ENCODE data around the gene ARPC5L. TPM values are rescaled to one million over a fixed set of nuclear protein-coding genes. Genes with fewer than 3 reads are reported as not detected.
"Not testable (repeated sequence)": the region's sequence is repeated elsewhere in the genome, so short reads cannot be mapped to it uniquely, and the experiment has no call there.

ARPC5L gene
- 10.1 TPM for total RNA-seq (ENCODE audit: insufficient read depth, low replicate concordance)

DNA sequence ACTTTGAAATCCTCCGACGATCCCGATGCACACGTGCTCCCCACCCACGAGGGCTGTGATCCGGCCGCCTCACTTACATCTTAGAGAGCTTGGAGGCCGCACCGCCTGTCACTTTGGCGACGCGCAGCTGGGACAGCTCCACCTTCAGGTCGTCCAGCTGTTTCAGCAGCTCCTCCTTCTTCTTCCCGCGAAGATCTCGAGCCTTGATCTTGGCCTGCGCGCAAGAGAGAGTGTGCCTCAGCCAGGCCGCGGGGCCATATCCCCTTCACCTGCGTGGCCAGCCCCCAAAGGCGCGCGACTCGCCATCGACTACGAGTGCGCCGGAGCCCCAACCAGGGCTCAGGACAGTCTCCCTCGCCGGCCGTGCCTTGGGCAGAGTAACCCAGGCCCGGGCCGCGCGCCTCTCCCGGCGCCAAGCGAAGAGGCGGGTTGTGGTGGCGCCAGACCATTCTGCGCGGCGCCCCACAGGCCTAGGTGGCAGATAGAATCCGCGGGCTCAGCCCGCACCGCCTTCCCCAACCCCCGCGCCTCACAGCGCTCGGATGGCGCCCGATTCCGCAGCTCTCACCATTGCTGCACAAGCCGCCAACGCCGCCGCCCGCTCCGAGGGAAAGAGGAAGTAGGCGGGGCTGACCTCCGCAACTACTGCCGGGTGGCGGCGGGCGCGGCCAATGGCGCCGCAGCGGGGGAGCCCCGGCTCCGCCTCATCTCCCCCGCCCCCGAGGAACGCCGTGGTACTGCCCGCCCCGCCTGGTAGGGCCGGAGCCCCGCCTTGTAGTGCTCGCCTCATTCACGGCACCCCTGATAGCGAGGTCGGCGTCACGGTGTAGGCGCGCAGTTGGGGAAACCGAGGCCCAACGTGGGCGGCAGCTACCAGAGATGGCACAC, at the start of gene ARPC5L, which contains the start of gene RPL35:
TSS of gene ARPC5L (plus strand) at position 789 of the 888 bp plus-strand sequence. CDS start 7,161 bp downstream, outside the sequence.
TSS of gene RPL35 (minus strand) at position 616 of the 888 bp plus-strand sequence. CDS start at position 571, 45 bp downstream.
- peak; percentile 94 for DNase-seq (ENCODE audit: low spot score)

DNA sequence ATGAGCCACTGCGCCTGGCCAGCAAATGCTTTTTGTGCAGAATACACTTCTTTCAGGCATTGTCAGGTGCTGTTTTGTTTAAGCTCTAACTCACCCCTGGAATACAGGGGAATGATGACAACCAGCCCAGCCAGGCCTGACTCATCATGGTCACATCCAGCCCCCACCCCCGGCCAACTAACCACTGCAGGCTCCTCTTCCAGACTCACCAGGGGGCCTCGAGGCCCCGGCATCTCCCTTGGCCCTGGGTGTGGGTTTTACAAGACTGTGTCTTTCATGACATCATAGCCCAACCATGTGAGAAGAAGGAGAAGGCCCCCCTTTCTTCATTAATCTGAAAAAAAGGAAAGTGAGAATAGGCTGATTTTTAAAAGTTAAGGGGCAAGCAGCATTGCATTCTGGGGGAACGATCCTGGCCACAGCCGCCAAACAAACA, 49.5 kb upstream of the ARPC5L start:
- peak; percentile 93 for DNase-seq (ENCODE audit: low spot score)

DNA sequence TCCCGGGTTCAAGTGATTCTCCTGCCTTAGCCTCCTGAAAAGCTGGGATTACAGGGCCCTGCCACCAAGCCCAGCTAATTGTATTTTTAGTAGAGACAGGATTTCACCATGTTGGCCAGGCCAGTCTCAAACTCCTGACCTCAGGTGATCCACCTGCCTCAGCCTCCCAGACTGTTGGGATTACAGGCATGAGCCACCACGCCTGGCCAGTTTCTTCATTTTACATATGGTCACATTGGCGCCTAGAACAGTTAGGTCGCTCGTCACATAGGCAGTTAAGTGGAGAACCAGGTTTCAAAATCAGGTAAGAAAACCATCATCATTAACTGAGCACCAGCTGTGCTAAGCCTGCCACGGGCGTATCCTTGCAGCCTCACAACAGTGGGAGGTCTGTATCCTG, 48.9 kb upstream of the ARPC5L start:
- DNase-seq (ENCODE audit: low spot score): no peak

DNA sequence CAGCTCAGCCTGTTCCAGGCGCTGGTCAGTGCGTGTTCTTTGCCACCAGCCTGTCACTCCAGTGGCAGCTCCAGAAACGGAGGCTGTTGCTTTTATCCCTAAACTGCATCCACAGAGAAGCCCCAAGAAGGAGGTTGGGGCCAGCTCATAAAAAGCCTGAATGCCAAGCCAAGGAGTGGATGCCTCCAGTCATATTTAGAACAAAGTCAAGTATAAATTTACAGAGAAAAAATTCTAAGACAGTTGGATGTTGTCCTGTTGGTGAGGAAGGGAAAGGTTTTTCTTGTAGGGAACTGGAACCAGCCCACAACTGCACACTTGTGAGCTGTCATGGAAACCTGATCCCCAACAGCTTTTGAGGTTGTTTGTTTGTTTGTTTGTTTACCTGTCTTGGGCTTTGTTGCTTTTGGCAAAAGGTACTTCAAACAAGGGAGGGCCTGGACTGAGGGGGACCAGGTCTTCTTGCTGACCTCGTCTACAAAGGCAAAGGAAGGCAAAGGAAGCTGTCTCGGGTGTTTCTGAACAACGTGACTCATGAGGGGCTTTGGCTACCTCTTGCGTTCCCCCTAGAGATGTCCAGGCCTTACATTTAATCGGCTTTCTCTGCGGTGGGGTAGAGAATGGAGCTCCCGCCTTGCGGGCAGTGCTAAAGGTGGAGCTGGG, 48.3 kb upstream of the ARPC5L start:
- peak; percentile 25 for DNase-seq (ENCODE audit: low spot score)

DNA sequence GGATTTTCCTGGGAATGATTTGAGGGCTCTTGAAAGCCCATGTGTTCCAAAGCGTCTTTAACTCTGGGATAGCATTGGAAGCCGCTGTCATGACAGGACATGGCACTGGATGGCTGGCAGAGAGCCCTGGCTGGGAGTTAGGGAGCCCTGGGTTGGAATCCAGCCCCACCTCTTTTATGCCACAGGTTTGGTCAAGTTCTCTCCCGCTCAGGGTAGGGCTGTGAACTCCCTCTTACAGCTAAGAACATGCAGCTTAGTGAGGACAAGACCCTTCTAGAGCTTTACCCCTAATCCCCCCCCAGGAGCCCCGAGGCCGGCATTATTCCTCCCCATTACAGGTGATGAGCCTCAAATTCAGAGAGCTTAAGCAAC, 47.8 kb upstream of the ARPC5L start:
- no peak for DNase-seq (ENCODE audit: low spot score)

DNA sequence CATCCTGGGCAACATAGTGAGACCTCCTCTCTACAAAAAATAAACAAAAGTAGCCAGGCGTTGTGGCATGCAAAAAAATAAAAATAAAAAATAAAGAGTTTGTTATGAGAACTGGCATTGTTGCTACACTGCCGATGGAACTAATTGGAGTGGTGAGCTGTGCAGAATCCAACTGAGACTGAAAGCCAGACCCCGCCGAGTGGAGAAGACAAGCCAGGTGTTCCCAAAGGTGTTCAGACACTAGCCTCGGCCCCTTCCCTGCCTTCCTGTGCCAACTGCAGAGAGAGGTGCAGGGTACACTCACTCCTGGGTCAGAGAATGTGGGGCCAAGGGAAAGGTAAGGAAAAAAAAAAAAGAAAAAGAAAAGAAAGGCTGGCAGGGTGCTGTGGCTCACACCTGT, 46.3 kb upstream of the ARPC5L start:
- DNase-seq (ENCODE audit: low spot score): no peak

DNA sequence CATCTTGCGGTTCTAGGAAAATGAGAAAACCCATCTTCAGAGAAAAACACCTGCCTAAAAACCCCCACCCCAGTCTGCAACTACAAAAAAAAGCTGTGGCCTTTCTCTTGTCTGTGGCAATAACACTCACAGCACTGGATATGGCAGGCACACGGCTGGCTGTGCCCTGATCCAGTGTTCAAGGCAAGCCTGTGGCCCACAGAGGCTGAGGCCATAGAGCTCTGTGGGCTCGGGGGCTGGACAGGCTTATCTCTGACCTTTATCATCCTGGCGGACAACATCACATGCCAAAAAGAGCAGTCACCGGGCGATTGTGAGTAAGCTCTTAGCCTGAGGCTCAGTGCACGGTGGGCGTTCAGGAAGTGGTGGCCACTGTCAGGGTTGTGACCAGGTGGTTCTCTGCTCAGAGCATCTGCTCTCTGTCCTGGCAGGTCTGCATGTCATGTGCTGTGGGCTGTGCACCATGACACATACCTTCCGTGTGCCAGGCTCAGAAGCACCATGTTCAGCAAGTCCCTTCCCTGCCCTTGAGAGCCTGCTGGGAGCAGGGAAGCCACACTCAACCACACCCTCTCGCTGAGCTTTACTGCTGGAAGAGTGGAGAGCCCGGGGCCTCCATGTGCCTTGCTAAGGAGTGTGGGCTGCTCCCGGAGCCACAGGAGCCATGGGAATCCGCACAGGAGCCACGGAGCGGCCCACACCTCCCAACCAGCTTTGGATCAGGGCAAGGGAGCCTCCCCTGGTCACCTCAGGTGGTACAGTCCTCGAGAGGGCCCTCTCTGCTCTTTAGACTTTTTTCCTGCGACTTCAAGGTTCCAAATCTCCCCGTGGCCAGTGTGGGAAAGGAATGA, 43.3 kb upstream of the ARPC5L start:
- no peak for DNase-seq (ENCODE audit: low spot score)

DNA sequence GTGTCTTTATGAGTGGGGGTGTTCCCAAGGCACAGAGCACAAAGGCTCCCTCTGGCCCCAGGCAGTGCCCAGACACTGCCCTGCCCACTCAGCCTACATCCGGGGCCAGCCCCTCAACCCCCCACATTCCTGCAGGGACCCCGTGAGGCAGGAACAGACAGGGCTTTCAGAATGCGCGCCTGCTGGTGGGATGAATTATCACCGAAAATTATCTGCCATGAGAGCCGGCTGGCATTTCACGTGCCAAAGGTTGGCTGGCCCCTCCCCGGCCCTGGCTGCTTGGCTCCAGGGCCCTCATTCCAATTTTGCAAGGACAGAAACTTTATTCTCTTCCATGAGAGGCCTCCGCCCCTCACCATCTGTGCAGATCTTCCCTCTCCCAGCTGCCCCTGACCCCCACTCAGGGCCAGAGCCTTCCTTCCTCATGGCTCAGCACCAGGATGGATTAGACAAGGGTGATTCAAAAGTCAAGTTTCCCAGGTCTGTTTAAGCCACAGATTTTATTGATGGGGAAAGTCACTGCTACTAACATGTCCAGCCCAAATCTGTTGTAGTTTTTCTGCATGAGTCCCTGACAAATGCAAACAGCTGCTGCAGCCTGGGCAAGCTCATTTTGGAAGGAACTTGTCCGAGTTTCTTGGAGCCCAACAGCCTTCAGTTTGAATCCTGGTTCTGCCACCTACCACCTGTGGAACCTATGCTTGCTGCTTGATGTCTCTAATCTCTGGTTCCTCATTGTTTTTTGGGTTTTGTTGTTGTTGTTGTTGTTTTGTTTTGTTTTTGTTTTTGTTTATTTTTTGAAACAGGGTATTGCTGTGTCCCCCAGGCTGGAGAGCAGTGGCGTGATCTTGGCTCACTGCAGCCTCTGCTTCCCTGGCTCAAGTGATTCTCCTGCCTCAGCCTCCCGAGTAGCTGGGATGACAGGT, 41.0 kb upstream of the ARPC5L start:
- DNase-seq (ENCODE audit: low spot score): peak; percentile 44

DNA sequence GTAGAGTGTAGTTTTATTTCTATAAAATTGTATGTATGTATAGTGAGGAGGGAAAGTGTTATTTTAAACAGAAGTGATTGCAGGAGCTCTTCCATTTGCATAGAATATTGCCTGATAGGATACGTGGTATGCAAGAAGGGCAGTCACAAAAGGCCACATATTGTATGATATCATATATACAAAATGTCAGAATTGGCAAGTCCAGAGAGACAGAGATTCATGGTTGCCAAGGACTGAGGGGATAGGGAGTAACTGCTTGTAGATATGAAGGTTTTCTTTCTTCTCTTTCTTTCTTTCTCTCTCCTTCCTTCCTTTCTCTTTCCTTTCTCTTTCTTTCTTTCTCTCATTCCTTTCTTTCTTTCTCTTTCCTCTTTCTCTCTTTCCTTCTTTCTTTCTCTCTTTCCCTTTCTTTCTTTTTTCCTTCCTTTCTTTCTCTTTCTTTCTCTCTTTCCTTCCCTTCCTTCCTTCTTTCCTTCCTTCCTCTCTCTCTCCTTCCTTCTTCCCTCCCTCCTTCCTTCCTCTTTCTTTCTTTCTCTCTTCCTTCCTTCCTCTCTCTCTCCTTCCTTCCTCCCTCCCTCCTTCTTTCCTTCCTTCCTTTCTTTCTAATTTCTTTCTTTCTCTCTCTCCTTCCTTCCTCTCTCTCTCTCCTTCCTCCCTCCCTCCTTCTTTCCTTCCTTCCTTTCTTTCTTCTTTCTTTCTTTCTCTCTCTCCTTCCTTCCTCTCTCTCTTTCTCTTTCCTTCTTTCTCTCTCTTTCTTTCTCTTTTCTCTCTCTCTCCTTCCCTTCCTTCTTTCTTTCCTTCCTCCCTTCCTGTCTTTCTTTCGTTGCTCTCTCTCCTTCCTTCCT, 33.2 kb upstream of the ARPC5L start:
- DNase-seq (ENCODE audit: low spot score): no peak

DNA sequence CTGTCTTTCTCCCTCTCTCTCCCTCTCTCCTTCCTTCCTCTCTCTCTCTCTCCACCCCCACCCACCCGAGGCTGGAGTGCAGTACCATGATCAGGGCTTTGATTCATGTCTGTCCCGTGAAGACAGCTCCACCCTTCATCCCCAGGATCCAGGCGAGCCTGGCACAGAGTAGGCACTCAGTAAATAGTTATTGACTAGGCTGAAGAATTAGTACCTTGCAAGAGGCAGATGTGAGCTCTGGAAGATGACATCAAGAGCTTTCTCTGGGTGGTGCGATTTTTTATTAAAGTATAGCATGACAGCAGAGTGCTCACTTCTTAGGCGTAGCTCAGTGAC, 32.6 kb upstream of the ARPC5L start:
- DNase-seq (ENCODE audit: low spot score): no peak

DNA sequence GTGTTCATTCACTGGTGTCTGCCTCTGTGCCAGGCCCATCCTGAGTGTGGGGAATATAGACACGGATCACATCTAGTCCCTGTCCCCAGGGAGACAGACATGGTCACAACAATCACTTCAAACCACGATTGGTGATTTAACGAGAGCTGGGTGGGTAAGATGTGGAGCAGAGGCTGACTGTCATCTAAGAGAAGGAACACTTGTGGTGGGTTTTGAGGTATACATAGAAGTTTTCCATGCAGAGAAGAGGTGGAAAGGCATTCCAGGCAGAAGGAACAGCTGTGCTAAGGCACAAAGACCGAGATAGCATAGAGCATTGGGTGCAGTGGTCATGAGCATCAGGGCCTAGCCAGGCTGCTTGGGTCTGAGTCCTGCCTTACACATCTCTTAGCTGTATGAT, 31.3 kb upstream of the ARPC5L start:
- no peak for DNase-seq (ENCODE audit: low spot score)

DNA sequence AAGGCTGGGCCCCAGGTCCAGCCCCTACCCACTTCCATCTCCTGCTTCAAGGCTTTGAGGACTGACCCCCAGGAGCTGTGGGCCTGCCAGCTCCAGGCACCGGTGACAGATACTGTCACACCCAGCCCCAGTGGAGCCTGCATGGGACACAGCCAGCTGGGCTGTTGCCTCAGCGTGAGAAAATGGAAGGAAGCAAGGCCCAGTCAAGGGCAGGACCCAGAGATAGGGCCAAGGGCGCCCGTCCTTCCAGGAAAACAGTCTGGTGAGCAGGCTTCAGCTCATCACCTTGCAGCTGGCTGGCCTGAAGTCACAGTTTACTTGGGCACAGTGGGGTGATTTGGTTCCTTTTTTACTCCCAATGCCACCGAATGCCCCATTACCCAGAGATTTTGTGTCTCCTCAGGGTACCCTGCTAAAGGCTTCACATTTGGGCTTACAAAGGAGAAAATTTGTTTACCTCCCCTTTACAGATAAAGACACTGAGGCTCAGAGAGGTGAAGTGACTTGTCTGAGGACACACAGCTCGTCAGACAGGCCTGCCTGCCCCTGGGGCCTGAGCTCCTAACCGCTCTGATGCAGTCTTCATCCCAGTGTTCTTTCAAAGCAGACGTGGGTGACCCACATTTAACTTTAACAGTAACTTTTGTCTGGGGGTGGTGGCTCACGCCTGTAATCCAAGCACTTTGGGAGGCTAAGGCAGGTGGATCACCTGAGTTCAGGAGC, 30.1 kb upstream of the ARPC5L start:
- DNase-seq (ENCODE audit: low spot score): no peak

DNA sequence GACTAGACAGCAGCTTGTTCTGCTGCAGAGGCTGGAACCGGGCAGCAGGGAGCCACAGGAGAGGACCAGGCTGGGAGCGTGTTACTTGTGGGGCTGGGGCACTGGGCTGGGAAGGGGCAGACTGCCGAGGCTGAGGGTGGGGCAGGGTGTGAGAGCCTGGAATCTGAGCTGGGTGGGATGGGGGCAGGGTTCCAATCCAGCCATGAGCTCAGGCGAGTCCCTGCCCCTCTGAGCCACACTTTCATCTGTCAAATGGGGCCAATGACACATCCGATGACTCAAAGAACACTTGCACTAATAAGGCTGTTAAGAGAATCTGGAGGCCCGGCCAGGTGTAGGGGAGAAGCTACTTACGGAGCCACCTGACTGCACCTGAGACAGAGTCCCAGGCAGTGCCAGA, 27.3 kb upstream of the ARPC5L start:
- DNase-seq (ENCODE audit: low spot score): peak; percentile 30

DNA sequence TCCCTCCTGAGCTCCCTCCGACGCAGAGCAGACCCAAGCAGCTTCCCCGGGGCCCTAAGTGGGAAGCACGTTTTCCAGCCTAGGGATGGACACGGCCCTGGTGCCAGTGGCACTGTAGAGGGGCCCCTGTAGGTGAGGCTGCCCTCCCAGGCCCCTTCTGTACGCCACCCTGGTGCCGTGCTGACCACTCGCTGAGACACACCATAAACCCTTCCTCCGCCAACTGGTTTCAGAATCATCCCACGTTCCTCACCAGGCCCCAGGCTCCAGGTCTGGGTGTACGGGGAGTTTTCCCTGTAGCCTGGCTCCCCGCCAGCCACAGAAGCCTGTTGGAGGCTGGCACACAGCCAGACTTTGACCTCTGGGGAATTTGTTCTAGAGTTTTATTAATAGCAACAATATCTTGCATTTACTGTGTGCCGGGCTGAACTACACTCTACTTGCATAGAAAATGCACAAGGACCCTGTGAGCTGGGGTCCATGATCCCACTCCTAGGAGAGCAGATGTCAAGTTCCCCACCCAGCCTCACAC, 26.8 kb upstream of the ARPC5L start:
- DNase-seq (ENCODE audit: low spot score): peak; percentile 78

DNA sequence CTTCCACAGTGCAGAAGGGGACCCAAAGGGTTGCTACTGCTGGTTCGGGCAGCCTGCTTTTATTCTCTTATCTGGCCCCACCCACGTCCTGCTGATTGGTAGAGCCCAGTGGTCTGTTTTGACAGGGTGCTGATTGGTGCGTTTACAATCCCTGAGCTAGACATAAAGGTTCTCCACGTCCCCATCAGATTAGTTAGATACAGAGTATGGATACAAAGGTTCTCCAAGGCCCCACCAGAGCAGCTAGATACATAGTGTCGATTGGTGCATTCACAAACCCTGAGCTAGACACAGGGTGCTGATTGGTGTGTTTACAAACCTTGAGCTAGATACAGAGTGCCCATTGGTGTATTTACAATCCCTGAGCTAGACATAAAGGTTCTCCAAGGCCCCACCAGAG, 23.8 kb upstream of the ARPC5L start:
- DNase-seq (ENCODE audit: low spot score): not testable (repeated sequence)

DNA sequence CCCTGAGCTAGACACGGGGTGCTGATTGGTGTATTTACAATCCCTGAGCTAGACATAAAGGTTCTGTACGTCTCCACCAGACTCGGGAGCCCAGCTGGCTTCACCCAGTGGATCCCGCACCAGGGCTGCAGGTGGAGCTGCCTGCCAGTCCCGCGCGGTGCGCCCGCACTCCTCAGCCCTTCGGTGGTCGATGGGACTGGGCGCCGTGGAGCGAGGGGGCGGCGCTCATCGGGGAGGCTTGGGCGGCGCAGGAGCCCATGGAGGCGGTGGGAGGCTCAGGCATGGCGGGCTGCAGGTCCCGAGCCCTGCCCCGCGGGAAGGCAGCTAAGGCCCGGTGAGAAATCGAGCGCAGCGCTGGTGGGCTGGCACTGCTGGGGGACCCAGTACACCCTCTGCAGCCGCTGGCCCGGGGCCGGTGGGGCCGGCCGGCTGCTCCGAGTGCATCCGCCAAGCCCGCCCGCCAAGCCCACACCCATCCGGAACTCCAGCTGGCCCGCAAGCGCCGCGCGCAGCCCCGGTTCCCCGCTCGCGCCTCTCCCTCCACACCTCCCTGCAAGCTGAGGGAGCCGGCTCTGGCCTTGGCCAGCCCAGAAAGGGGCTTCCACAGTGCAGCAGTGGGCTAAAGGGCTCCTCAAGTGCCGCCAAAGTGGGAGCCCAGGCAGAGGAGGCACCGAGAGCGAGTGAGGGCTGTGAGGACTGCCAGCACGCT, 23.2 kb upstream of the ARPC5L start:
- DNase-seq (ENCODE audit: low spot score): not testable (repeated sequence)

DNA sequence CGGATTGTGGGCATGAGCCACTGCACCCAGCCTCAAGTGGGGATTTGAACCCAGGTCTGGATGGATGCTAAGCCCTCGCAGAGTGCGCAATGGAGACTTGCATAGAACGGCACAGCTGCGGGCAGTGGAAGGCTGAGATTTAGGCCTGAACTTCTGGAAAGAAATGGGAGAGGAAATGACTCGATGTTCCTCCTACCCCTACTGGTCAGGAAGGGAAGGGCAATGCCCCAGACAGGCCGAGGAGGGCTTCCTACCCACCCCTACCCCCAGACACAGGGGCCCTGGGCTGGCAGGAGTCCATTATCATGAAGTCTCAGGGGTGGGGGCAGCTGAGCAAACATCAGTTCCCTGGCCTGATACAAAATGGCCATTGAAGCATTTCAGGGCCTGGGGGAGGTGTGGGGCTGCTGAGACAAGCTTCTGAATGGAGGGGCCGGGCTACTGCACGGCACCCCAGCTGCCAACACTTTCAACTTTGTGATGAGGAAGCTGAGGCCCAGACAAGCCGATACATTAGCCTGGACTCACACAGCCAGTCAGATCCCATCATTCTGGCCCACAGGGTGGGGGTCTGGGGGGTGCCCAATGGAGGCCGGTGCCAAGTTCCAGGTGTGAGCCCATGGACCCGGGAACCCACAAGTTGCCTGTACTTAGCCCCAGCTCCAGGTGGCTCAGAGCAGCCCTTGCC, 22.2 kb upstream of the ARPC5L start:
- peak; percentile 32 for DNase-seq (ENCODE audit: low spot score)
